NT2/D1 (cell line): Measurements from ENCODE around the gene TNS4.

Experiments used
- DNase-seq: peaks from one replicate; pipeline ENCODE4 v3.0.0-alpha.2; 2011; ENCODE audit warnings: low read depth, low spot score
- H3K27me3 ChIP-seq: 2 replicates; pipeline ENCODE4 v1.6.0; 2011; ENCODE audit warnings: mild to moderate bottlenecking; ENCODE audit not compliant: insufficient read length, insufficient read depth
- H3K36me3 ChIP-seq: 2 replicates; pipeline ENCODE4 v1.6.1; 2011; ENCODE audit warnings: mild to moderate bottlenecking, low read length, mixed read lengths; ENCODE audit not compliant: insufficient read depth, insufficient read length
- H3K4me1 ChIP-seq: 2 replicates; pipeline ENCODE4 v1.5.1; 2011; ENCODE audit not compliant: insufficient read depth, insufficient read length
- H3K4me3 ChIP-seq: 2 replicates; pipeline ENCODE4 v1.5.1; 2011; ENCODE audit warnings: low read depth; ENCODE audit not compliant: insufficient read length
- H3K9ac ChIP-seq: 2 replicates; pipeline ENCODE4 v1.6.0; 2011; ENCODE audit warnings: low read depth; ENCODE audit not compliant: insufficient read length
- H3K9me3 ChIP-seq: 2 replicates; pipeline ENCODE4 v1.5.1; 2011; ENCODE audit warnings: mild to moderate bottlenecking, low read length; ENCODE audit not compliant: insufficient read depth
- SUZ12 ChIP-seq: IDR thresholded peaks from 2 replicates; pipeline ENCODE4 v1.6.1; 2011; ENCODE audit not compliant: insufficient read length, insufficient read depth; ENCODE audit errors: extremely low read depth
- YY1 ChIP-seq: IDR thresholded peaks from 2 replicates; pipeline ENCODE4 v1.6.1; 2011; ENCODE audit not compliant: insufficient read length, insufficient read depth
- ZNF274 ChIP-seq: IDR thresholded peaks from 2 replicates; pipeline ENCODE4 v1.6.1; 2011; ENCODE audit warnings: mild to moderate bottlenecking, low read depth, low read length

The TNS4 gene

DNA sequence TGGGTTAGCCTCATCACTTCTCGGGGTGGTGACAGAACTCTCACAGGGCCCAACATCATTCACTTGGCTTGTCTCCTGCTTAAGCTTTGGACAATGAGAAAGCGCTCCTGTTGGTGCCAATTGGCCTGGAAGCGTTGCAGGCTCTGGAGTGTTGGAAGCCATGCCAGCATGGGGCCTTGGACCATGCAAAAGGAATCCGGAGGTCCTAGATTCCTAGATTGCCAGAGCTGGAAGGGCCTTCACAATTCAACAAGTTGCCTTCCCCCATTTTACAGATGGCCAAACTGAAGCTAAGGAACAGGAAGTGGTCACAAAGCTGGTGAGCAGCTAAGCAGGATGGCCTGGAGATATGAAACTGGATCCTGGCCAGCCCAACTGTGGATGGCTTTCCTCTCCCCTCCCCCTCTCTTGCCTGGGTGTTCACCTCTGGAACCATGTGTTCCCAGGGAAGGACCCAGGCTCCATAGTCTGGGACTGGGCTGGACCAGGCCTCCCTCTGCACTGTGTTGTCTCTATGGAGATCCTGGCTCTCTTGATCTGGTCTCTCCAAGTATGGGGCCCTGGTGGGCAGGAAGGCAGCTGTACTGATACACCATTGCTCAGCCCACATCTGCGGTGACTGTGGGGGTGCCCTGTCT, 64.2 kb downstream of the TNS4 start:
- DNase-seq, result no peak
- Histone ChIP-seq H3K9ac (no peak overlapping the region), H3K4me3 (no peak overlapping the region), H3K36me3 (no peaks in the 10 kb centered on the region), H3K4me1 (peaks cover 5% of the 10 kb centered on the region), H3K9me3 (no peaks in the 10 kb centered on the region), H3K27me3 (no peaks in the 10 kb centered on the region)
- no peak for TF ChIP-seq ZNF274
- no peak for TF ChIP-seq YY1
- no peak for TF ChIP-seq SUZ12

DNA sequence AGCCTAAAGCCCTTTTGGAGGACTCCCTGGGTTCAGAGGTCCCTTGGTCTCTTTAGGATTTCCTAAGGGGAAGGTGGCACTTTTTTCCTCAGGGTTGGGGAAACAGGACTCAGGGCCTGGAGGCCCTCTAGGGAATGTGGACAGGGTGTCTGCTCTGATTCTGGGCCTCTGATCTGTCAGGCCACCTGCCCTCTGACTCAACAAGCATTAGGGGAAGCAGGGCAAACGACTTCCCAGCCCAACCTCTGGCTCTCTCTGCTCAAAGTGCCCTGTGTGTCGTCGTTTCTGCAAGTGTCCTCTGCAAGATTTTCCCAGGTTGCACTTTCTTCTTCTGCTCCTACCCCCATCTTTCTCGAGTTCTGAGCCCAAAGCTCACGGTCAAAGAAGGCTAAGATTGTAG, 64.8 kb downstream of the TNS4 start:
- Histone ChIP-seq H3K9me3 (no peaks in the 10 kb centered on the region), H3K27me3 (no peaks in the 10 kb centered on the region), H3K4me3 (no peak overlapping the region), H3K9ac (no peak overlapping the region), H3K36me3 (no peaks in the 10 kb centered on the region), H3K4me1 (peaks cover 5% of the 10 kb centered on the region)
- no peak for DNase-seq
- TF ChIP-seq YY1 (no peak), ZNF274 (no peak), SUZ12 (no peak)

DNA sequence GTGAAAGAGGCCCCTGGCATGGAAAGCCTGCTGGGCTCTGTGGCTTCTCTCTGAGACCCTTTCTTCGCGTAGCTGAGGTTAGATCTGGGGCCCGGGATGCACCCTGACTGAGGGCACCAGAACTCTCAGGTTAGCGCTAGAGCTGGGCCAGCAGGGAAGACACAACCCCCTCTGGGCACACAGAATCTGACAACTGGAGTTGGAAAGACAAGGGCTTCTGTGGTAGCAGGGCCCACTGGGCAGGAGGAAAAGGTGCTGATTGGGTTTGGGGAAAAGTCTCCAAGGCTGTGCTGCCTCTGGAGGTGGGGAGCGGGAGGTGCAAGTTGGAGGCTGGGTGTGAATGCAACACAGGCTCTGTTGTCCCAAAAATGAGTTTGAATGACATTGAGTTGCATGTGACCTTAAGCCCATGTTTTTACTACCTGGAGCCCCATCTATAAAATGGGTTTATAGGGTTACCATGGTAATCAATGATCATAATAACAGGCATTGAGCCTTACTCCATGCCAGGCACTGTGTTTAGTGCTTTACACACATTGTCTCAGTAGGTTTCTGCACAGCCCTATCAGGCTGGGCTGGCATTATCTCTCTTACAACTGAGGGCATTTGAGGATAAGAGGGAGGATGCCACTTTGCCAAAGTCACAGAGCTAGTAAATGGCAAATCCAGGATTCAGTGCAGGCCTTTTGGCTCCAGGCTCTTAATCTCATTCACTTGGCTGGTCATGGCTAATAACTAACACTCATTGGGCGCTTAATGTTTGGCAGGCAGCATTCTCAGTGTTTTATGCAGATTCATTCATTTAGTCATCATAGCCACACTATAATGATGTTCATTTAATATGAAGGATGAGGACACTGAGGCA, 67.6 kb downstream of the TNS4 start:
- Histone ChIP-seq H3K9ac (no peak overlapping the region), H3K4me3 (no peak overlapping the region), H3K4me1 (peaks cover 5% of the 10 kb centered on the region), H3K9me3 (0 out of 2 replicates have a peak, but pooled peaks cover 4% of the 10 kb centered on the region), H3K27me3 (no peaks in the 10 kb centered on the region), H3K36me3 (no peaks in the 10 kb centered on the region)
- TF ChIP-seq SUZ12 (no peak), ZNF274 (no peak), YY1 (no peak)
- no peak for DNase-seq

DNA sequence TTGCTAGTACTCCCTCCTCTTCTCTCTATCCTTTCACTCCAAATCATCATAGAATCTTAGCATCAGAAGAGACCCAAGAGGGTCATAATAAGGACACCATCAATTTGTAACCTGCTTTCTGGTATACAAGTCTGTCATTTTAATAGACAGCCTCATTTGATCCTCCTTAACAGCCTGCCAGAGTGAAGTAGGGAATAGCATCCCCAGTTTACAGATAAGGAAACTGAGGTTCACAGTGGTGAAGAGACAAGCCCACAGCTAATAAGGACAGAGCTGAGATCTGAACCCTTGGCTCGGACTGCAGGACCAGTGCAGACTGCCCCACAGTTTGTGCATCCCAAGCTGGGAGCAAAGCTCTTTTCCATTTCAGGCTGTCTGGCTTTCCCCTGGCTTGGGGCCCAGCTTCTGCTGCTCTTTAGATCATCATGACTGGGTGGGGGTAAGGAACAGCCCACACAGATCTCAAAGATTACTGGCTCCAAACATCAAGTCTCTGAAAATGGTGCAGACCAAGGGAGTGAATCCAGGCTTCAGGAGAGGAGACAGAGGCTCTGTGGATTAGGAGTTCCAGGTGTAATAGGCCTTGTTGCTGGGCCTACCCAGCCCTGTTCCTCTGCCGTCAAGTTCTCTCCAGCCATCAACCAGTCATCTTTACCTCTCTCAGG, 68.4 kb downstream of the TNS4 start:
- TF ChIP-seq ZNF274 (no peak), YY1 (no peak), SUZ12 (no peak)
- H3K36me3 ChIP-seq, result no peaks in the 10 kb centered on the region
- peaks cover 5% of the 10 kb centered on the region for H3K4me1 ChIP-seq
- H3K9me3 ChIP-seq, result 0 out of 2 replicates have a peak, but pooled peaks cover 4% of the 10 kb centered on the region
- DNase-seq, result no peak
- no peak overlapping the region for H3K4me3 ChIP-seq
- H3K27me3 ChIP-seq, result no peaks in the 10 kb centered on the region
- no peak overlapping the region for H3K9ac ChIP-seq

DNA sequence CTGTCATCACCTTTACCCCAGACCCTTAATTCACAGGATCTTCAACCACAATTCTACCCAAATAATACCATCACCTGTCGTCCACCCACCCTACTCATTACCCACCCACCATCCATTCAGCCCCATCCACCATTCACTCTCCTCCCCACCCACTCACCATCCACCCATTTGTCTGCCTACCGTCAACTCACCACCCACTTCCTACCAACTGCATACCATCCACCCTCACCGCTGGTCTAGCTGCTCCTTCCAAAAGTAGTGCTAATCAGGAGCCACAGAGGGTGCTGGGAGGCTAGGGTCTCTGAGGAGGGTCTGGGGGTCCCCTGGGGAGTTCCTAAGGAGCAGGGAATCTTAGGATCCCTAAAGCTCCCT, 70.2 kb downstream of the TNS4 start:
- no peak overlapping the region for H3K9ac ChIP-seq
- H3K4me1 ChIP-seq, result peaks cover 6% of the 10 kb centered on the region
- TF ChIP-seq ZNF274, result no peak
- no peak for TF ChIP-seq SUZ12
- TF ChIP-seq YY1, result no peak
- H3K4me3 ChIP-seq, result no peak overlapping the region
- H3K9me3 ChIP-seq, result 0 out of 2 replicates have a peak, but pooled peaks cover 4% of the 10 kb centered on the region
- DNase-seq, result no peak
- no peaks in the 10 kb centered on the region for H3K36me3 ChIP-seq
- H3K27me3 ChIP-seq, result no peaks in the 10 kb centered on the region

DNA sequence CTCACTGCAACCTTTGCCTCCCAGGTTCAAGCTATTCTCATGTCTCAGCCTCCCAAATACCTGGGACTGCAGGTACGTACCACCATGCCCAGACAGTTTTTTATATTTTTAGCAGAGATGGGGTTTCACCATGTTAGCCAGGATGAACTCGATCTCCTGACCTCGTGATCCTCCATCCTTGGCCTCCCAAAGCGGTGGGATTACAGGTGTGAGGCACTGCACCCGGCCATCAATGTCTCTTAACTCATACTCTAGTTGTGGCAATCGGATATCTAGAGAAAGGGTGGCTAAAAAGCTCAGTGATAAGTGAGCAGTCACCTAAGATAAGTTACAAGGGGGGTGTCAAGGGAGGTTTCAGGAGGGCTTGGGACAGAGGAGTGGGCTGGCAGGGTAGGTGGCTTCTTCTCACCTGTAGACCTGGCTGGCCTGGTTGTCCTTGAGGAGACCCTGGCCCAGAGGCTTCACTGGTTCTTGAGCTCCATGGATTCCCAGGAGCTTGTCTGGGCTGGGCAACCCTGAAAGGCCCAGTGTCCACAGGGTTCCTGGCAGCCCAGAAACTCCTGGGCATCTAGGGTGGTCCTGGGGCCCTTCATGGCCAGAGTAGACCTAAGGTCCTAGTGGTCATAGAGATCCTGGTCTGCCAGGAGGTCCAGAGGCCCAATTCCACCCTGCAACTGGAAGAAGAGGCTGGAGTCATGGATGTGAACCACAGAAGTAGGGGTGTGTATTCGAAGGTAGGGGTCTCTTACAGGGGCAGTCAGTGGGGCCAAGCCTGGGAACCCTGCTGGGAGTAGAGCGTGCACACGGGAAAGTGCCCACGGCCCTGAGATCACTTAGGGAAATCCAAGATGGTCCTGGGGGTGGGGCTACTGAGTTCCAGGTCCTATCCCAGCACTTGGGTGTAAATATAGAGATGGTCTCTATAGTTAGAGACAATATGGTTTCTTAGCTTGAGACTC, 70.9 kb downstream of the TNS4 start:
- Histone ChIP-seq H3K4me3 (no peak overlapping the region), H3K4me1 (peaks cover 9% of the 10 kb centered on the region), H3K36me3 (no peaks in the 10 kb centered on the region), H3K9me3 (0 out of 2 replicates have a peak, but pooled peaks cover 4% of the 10 kb centered on the region), H3K9ac (no peak overlapping the region), H3K27me3 (no peaks in the 10 kb centered on the region)
- DNase-seq, result no peak
- no peak for TF ChIP-seq ZNF274
- no peak for TF ChIP-seq YY1
- TF ChIP-seq SUZ12, result no peak
